Heart left ventricle (tissue), 16 donors: Measurements from ENCODE around the gene CEACAM16. TPM values are rescaled to one million over a fixed set of nuclear protein-coding genes. Genes with fewer than 3 reads are reported as not detected.
"Not testable (repeated sequence)": the region's sequence is repeated elsewhere in the genome, so short reads cannot be mapped to it uniquely, and the experiment has no call there.

ENCODE experiments used
- ATAC-seq, 4 donors: fragments of 200-7000 bp; cut with Tn5 transposase; one replicate each; pipeline ENCODE4 v1.9.1; 2020 to 2022; ENCODE audit warnings: moderate library complexity in 4 of 4, mild to moderate bottlenecking in 3 of 4, moderate number of reproducible peaks in 1 of 4
- DNase-seq, 5 donors: peaks; one replicate each; pipeline ENCODE4 v3.0.0-alpha.2; 2020
- H3K27ac ChIP-seq, 12 donors: fragments of 200-600 bp; sonication (generic) in 4 of 12; one replicate each; pipeline versions ENCODE4 v1.5.0 to v1.8.0; 2016 to 2022; ENCODE audit warnings: mild to moderate bottlenecking in 2 of 12
- H3K27me3 ChIP-seq, 9 donors: fragments of 200-600 bp; sonication (generic) in 2 of 9; one replicate each; pipeline versions ENCODE4 v1.5.1 to v1.8.0; 2016 to 2022; ENCODE audit warnings: mild to moderate bottlenecking in 3 of 9
- H3K36me3 ChIP-seq, 9 donors: fragments of 200-600 bp; sonication (generic) in 2 of 9; one replicate each; pipeline versions ENCODE4 v1.5.0 to v1.8.0; 2018 to 2022; ENCODE audit warnings: mild to moderate bottlenecking in 2 of 9
- H3K4me1 ChIP-seq, 12 donors: fragments of 200-600 bp; sonication (generic) in 4 of 12; one replicate each; pipeline versions ENCODE4 v1.5.0 to v1.8.0; 2016 to 2022; ENCODE audit warnings: mild to moderate bottlenecking in 3 of 12
- H3K4me3 ChIP-seq, 12 donors: fragments of 200-600 bp; sonication (generic) in 4 of 12; one replicate each; pipeline versions ENCODE4 v1.5.0 to v1.8.0; 2017 to 2022; ENCODE audit warnings: mild to moderate bottlenecking in 9 of 12, moderate library complexity in 4 of 12
- H3K9me3 ChIP-seq, 12 donors: fragments of 200-600 bp; sonication (generic) in 4 of 12; one replicate each; pipeline versions ENCODE4 v1.5.0 to v1.8.0; 2016 to 2022; ENCODE audit warnings: mild to moderate bottlenecking in 1 of 12
- CTCF ChIP-seq, 12 donors: fragments of 200-600 bp; sonication (generic) in 4 of 12; IDR thresholded peaks; one replicate each; pipeline versions ENCODE4 v1.5.0 to v1.8.0; 2018 to 2022; ENCODE audit warnings: antibody characterized with exemption in 12 of 12, mild to moderate bottlenecking in 5 of 12
- POLR2A ChIP-seq, 2 donors: fragments of 450-650 bp; IDR thresholded peaks; one replicate each; pipeline ENCODE4 v1.6.1; 2017; ENCODE audit warnings: antibody characterized with exemption in 2 of 2, mild to moderate bottlenecking in 2 of 2, moderate library complexity in 2 of 2
- WGBS, 4 donors: extraction: QIAGEN DNeasy Blood & Tissue Kit in 2 of 4; methylation state at CpG; one replicate each; pipeline versions ENCODE4 v1.1.5 to v1.1.7; 2013 to 2018; 5-methylcytosine and 5-hydroxymethylcytosine counted together
- intact Hi-C, 10 donors: fragments of 100-400 bp; cut with DNase I; formaldehyde crosslinking; loops; one replicate each; pipeline versions ENCODE4 v1.11.1 to v1.14.2; 2022
- polyA plus RNA-seq, 2 donors: library from polyadenylated mRNA; stranded (reverse); fragments of 200-250 nt; gene quantifications; one replicate each; pipeline ENCODE4 v1.2.3, GENCODE V29; 2013
- total RNA-seq, 9 donors: library from RNA; depleted of rRNA in 2 of 9; stranded (reverse); fragments of >200 nt in 2 of 9; fragmentation: NEBNext Ultra II Directional in 3 of 9; extraction: Animal tissue kit (Norgen Biotek cat#: 25700) in 3 of 9; gene quantifications; one replicate each; pipeline versions ENCODE4 v1.1.0 to v1.2.4, GENCODE V29; 2016 to 2023
- donor health status: ischemic (EF 13 %, LVEDD 7.1; RV severe dilation, severe dysfunction).
- donor health status: healthy with polysubstance abuse.
- donor health status: DM: no; HTN: yes; CAD: no.
- donor health status: DM: no; HTN: no; CAD: no.
- donor health status: ischemic (EF 25% LVEDD 6.9; RV normal size, moderate dysfunction).
- donor health status: ischemic (EF 25% LVEDD 5.7; RV mildly dilated, moderate dysfunction).
- donor health status: healthy.
- donor health status: DM: yes; HTN: yes; CAD: no.
- donor health status: ischemic (EF 35%, LVEDD 5.7; RV mildly dilated, moderate dysfunction).
- donor health status: nonischemic (EF 11% LVEDD 7.7; RV severe dilation, severe dysfunction).
- donor health status: DM: yes; HTN: yes; CAD: no.
- donor health status: PGD.
- donor health status: ischemic (EF 29% LVEDD 5.4; RV normal size, mild dysfunction).
- donor health status: nonischemic (EF 23%, LVEDD 6.1; RV moderate dilation, normal function).

The CEACAM16 gene
- total and polyA plus RNA-seq, 11 donors: not detected

- DNase-seq (no peak), ATAC-seq (no peak)
- Histone ChIP-seq H3K27me3 (no peaks in the 10 kb centered on the region), H3K36me3 (no peaks in the 10 kb centered on the region), H3K27ac (peak overlapping the region in 2 of 12 donors; percentile 54 to 70), H3K9me3 (no peaks in the 10 kb centered on the region), H3K4me3 (no peak overlapping the region), H3K4me1 (peaks cover 7 to 79% (median 40%) of the 10 kb centered on the region in 12 donors)
- WGBS, 4 donors: 75 to 81% (median 78%) methylated on average over 6 of the region's 6 CpGs
- intact Hi-C loops: loop anchor here in 4 of 10 donors (5.0 to 10.0 kb wide), 3 partner anchors 34 to 124 kb away; partner anchors contain the start of gene NECTIN2 (in 1 of the 4)
- TF ChIP-seq CTCF (IDR thresholded peaks at IDR 0.05): no peak
- TF ChIP-seq POLR2A (IDR thresholded peaks at IDR 0.05): no peak
Observed at GRCh38 chr19:44720945-44721344, 22.0 kb downstream of the CEACAM16 start.

GRCh38 chr19:44721369-44721768 is 22.4 kb downstream of the CEACAM16 start:
- H3K9me3 ChIP-seq, H3K36me3 ChIP-seq, ATAC-seq, DNase-seq, H3K4me3 ChIP-seq, H3K27me3 ChIP-seq: not testable (repeated sequence)
- intact Hi-C loops: loop anchor here in 4 of 10 donors (5.0 to 10.0 kb wide), 3 partner anchors 34 to 123 kb away; partner anchors contain the start of gene NECTIN2 (in 1 of the 4)
- peaks cover 7 to 80% (median 40%) of the 10 kb centered on the region in 12 donors for H3K4me1 ChIP-seq
- peak overlapping the region in 3 of 12 donors; percentile 8 to 70 (median 54) for H3K27ac ChIP-seq
- 88 to 95% (median 90%) methylated on average over 5 of the region's 5 CpGs for WGBS, 4 donors

GRCh38 chr19:44722131-44723121 is 23.5 kb downstream of the CEACAM16 start:
- WGBS, 4 donors: 50 to 53% (median 51%) methylated on average over 21 of the region's 21 CpGs
- peaks cover 7 to 75% (median 40%) of the 10 kb centered on the region in 12 donors for H3K4me1 ChIP-seq
- ATAC-seq (peak in 1 of 4 donors; percentile 4), DNase-seq (no peak)
- intact Hi-C loops: loop anchor here in 6 of 10 donors (2.0 to 10.0 kb wide), 5 partner anchors 34 to 122 kb away; partner anchors contain the start of gene NECTIN2 (in 1 of the 6)
- no peaks in the 10 kb centered on the region for H3K36me3 ChIP-seq
- H3K9me3 ChIP-seq: no peaks in the 10 kb centered on the region
- no peaks in the 10 kb centered on the region for H3K27me3 ChIP-seq
- TF ChIP-seq POLR2A (IDR thresholded peaks at IDR 0.05) (no peak), CTCF (IDR thresholded peaks at IDR 0.05) (no peak)
- H3K4me3 ChIP-seq: no peak overlapping the region
- H3K27ac ChIP-seq: peak overlapping the region in 7 of 12 donors; percentile 10 to 70 (median 38)

GRCh38 chr19:44723299-44723951 is 24.5 kb downstream of the CEACAM16 start:
- Histone ChIP-seq H3K9me3 (no peaks in the 10 kb centered on the region), H3K27ac (peak overlapping the region in 5 of 12 donors; percentile 10 to 70 (median 45)), H3K4me1 (peaks cover 7 to 65% (median 33%) of the 10 kb centered on the region in 12 donors), H3K36me3 (no peaks in the 10 kb centered on the region), H3K27me3 (no peaks in the 10 kb centered on the region), H3K4me3 (no peak overlapping the region)
- intact Hi-C loops: loop anchor here in 6 of 10 donors (2.0 to 10.0 kb wide), 5 partner anchors 34 to 121 kb away; partner anchors contain the start of gene NECTIN2 (in 1 of the 6)
- DNase-seq (no peak), ATAC-seq (peak; percentile 13 to 55 (median 35))
- 60 to 67% (median 63%) methylated on average over 10 of the region's 10 CpGs for WGBS, 4 donors
- no peak for TF ChIP-seq CTCF (IDR thresholded peaks at IDR 0.05)
